SK-N-SH (cell line): Measurements from ENCODE around the gene PER2. TPM values are rescaled to one million over a fixed set of nuclear protein-coding genes. Genes with fewer than 3 reads are reported as not detected.

Source experiments
- CTCF ChIA-PET: fragments of 300-600, 350-600 bp; formaldehyde crosslinking; extraction: SDS; loops from one replicate; lab custom pipeline; 2021; lab: Yijun Ruan, JAX
- POLR2A ChIA-PET: fragments of 350-600 bp; sonication (Branson Sonifier 250); formaldehyde crosslinking; extraction: SDS; loops from one replicate; lab custom pipeline; 2020; ENCODE audit warnings: antibody characterized with exemption, inconsistent platforms; lab: Yijun Ruan, JAX
- DNase-seq: peaks from one replicate; pipeline ENCODE4 v3.0.0; 2012
- H2AFZ ChIP-seq: fragments of 200-600 bp; sonication (generic); 2 replicates; pipeline ENCODE4 v1.8.1; 2016; ENCODE audit warnings: antibody characterized with exemption, mild to moderate bottlenecking, low read depth
- H3F3A ChIP-seq: fragments of 200-600 bp; sonication (generic); replicated peaks from 2 replicates; pipeline ENCODE3; 2016; ENCODE audit warnings: antibody characterized with exemption, mild to moderate bottlenecking; ENCODE audit not compliant: insufficient read depth
- H3K27ac ChIP-seq, 2 experiments: fragments of 200-500 bp in 1 of 2; fragments of 200-600 bp in 1 of 2; sonication (Bioruptor generic) in 1 of 2; sonication (generic), shearing (Covaris generic) in 1 of 2; 2 replicates each; pipeline versions ENCODE4 v1.5.1 to v1.6.1; 2014 to 2016; ENCODE audit warnings: low read depth in 2 of 2, inconsistent platforms in 1 of 2, low read length in 1 of 2, mild to moderate bottlenecking in 1 of 2, mixed read lengths in 1 of 2
- H3K27me3 ChIP-seq: fragments of 200-600 bp; sonication (generic), shearing (Covaris generic); 2 replicates; pipeline ENCODE4 v1.6.1; 2016; ENCODE audit warnings: mixed run types; ENCODE audit not compliant: insufficient read depth
- H3K36me3 ChIP-seq, 2 experiments: fragments of 200-500 bp in 1 of 2; fragments of 200-600 bp in 1 of 2; sonication (Bioruptor generic) in 1 of 2; sonication (generic) in 1 of 2; replicated peaks in 1 of 2; 2 replicates each; pipeline versions ENCODE3 to v1.5.1; 2014 to 2016; ENCODE audit warnings: low read length in 1 of 2, mild to moderate bottlenecking in 1 of 2; ENCODE audit not compliant: insufficient read depth in 2 of 2, control insufficient read depth in 1 of 2
- H3K4me1 ChIP-seq, 2 experiments: fragments of 200-500 bp in 1 of 2; fragments of 200-600 bp in 1 of 2; sonication (Bioruptor generic) in 1 of 2; sonication (generic), shearing (Covaris generic) in 1 of 2; 2 replicates each; pipeline versions ENCODE4 v1.5.1 to v1.6.1; 2014 to 2016; ENCODE audit warnings: low read depth in 1 of 2, low read length in 1 of 2, mixed run types in 1 of 2; ENCODE audit not compliant: insufficient read depth in 2 of 2, control insufficient read depth in 1 of 2
- H3K4me2 ChIP-seq: fragments of 200-600 bp; sonication (generic), shearing (Covaris generic); 2 replicates; pipeline ENCODE4 v1.6.1; 2017; ENCODE audit warnings: mixed run types
- H3K4me3 ChIP-seq, 2 experiments: fragments of 200-500 bp in 1 of 2; fragments of 200-600 bp in 1 of 2; sonication (Bioruptor generic) in 1 of 2; sonication (generic), shearing (Covaris generic) in 1 of 2; 2 replicates each; pipeline versions ENCODE4 v1.5.1 to v1.8.1; 2014 to 2016; ENCODE audit warnings: low read depth in 2 of 2, inconsistent platforms in 1 of 2, low read length in 1 of 2, mild to moderate bottlenecking in 1 of 2, mixed read lengths in 1 of 2, moderate library complexity in 1 of 2
- H3K79me2 ChIP-seq: fragments of 200-600 bp; sonication (generic); 2 replicates; pipeline ENCODE4 v1.8.1; 2017; ENCODE audit warnings: mild to moderate bottlenecking; ENCODE audit not compliant: insufficient read depth
- H3K9ac ChIP-seq: fragments of 200-600 bp; sonication (generic); 2 replicates; pipeline ENCODE4 v1.6.1; 2017; ENCODE audit warnings: mixed run types
- H3K9me2 ChIP-seq: fragments of 200-600 bp; sonication (generic); 2 replicates; pipeline ENCODE4 v1.6.1; 2017; ENCODE audit warnings: mixed run types
- H3K9me3 ChIP-seq: fragments of 200-600 bp; sonication (generic); 2 replicates; pipeline ENCODE4 v1.6.1; 2017; ENCODE audit warnings: mixed run types, mild to moderate bottlenecking, moderate library complexity
- H4K20me1 ChIP-seq: fragments of 200-600 bp; sonication (generic); 2 replicates; pipeline ENCODE4 v1.6.1; 2017; ENCODE audit warnings: mild to moderate bottlenecking, mixed run types; ENCODE audit not compliant: insufficient read depth
- CHD2 ChIP-seq: fragments of 150-350 bp; IDR thresholded peaks from 2 replicates; pipeline ENCODE4 v1.6.1; 2018; ENCODE audit warnings: low read length; ENCODE audit not compliant: partially characterized antibody
- EP300 ChIP-seq, 2 experiments: IDR thresholded peaks; 2 replicates each; pipeline versions ENCODE4 v1.4.0 to v1.6.1; 2012; ENCODE audit warnings: borderline replicate concordance in 1 of 2, low read depth in 1 of 2, low read length in 1 of 2
- EZH2phosphoT487 ChIP-seq: fragments of 200-600 bp; sonication (generic); IDR thresholded peaks from 2 replicates; pipeline ENCODE4 v1.6.1; 2017; ENCODE audit warnings: low read depth, mixed run types, mild to moderate bottlenecking, antibody characterized with exemption, moderate library complexity, borderline replicate concordance
- FOXM1 ChIP-seq: IDR thresholded peaks from 2 replicates; pipeline ENCODE4 v1.4.0; 2012; ENCODE audit warnings: low read depth, mild to moderate bottlenecking
- MEF2A ChIP-seq: IDR thresholded peaks from 2 replicates; pipeline ENCODE4 v1.4.0; 2012; ENCODE audit warnings: low read depth, borderline replicate concordance
- NRF1 ChIP-seq: IDR thresholded peaks from 2 replicates; pipeline ENCODE4 v1.6.1; 2012; ENCODE audit warnings: low read depth, mild to moderate bottlenecking, low read length
- RCOR1 ChIP-seq: fragments of 150-350 bp; IDR thresholded peaks from 2 replicates; pipeline ENCODE4 v1.6.1; 2017; ENCODE audit warnings: antibody characterized with exemption, low read length
- RFX5 ChIP-seq: IDR thresholded peaks from 2 replicates; pipeline ENCODE4 v1.6.1; 2012; ENCODE audit warnings: mild to moderate bottlenecking, improper control_type of control experiment, low read length
- RXRA ChIP-seq: IDR thresholded peaks from 2 replicates; pipeline ENCODE4 v1.4.0; 2012; ENCODE audit warnings: low read depth, mild to moderate bottlenecking, borderline replicate concordance
- SIN3A ChIP-seq: IDR thresholded peaks from 2 replicates; pipeline ENCODE4 v1.6.1; 2012; ENCODE audit warnings: low read depth, mild to moderate bottlenecking, low read length, moderate library complexity, borderline replicate concordance
- SMC3 ChIP-seq: IDR thresholded peaks from 2 replicates; pipeline ENCODE4 v1.6.1; 2012; ENCODE audit warnings: low read depth, low read length, improper control_type of control experiment
- TAF1 ChIP-seq: IDR thresholded peaks from 2 replicates; pipeline ENCODE4 v1.6.1; 2012; ENCODE audit warnings: low read depth, mild to moderate bottlenecking, low read length, moderate library complexity, borderline replicate concordance
- TCF12 ChIP-seq: IDR thresholded peaks from 2 replicates; pipeline ENCODE4 v1.4.0; 2012
- YY1 ChIP-seq: IDR thresholded peaks from 2 replicates; pipeline ENCODE4 v1.4.0; 2012; ENCODE audit warnings: low read depth, mild to moderate bottlenecking
- WGBS: methylation state at CpG from one replicate; pipeline ENCODE4 v1.1.6; 2017; ENCODE audit warnings: low lambda C conversion rate; 5-methylcytosine and 5-hydroxymethylcytosine counted together
- polyA plus RNA-seq, 3 experiments: library from polyadenylated mRNA; depleted of rRNA; stranded (reverse); fragments of >200 nt; gene quantifications; 2 replicates each; pipeline ENCODE4 v1.2.3, GENCODE V29; 2012
- TF ChIP-seq, protein P1 (sequence below): IDR thresholded peaks from 2 replicates; pipeline ENCODE4; 2012
- TF ChIP-seq, protein P2 (sequence below): IDR thresholded peaks from 2 replicates; pipeline ENCODE4 v1.6.1; 2012; ENCODE audit warnings: mild to moderate bottlenecking, low read depth, low read length, moderate library complexity
- TF ChIP-seq, protein P3 (sequence below): fragments of 150-350 bp; IDR thresholded peaks from 2 replicates; pipeline ENCODE4 v1.6.1; 2016; ENCODE audit warnings: mild to moderate bottlenecking, low read depth, low read length
- TF ChIP-seq, protein P4 (sequence below): fragments of 150-350 bp; IDR thresholded peaks from 2 replicates; pipeline ENCODE4 v1.6.1; 2017; ENCODE audit warnings: antibody characterized with exemption, low read length, low read depth, borderline replicate concordance

PER2 gene
- polyA plus RNA-seq, 1 of the 3 experiments (the other 2 are of a cell fraction): 0.82 TPM

DNA sequence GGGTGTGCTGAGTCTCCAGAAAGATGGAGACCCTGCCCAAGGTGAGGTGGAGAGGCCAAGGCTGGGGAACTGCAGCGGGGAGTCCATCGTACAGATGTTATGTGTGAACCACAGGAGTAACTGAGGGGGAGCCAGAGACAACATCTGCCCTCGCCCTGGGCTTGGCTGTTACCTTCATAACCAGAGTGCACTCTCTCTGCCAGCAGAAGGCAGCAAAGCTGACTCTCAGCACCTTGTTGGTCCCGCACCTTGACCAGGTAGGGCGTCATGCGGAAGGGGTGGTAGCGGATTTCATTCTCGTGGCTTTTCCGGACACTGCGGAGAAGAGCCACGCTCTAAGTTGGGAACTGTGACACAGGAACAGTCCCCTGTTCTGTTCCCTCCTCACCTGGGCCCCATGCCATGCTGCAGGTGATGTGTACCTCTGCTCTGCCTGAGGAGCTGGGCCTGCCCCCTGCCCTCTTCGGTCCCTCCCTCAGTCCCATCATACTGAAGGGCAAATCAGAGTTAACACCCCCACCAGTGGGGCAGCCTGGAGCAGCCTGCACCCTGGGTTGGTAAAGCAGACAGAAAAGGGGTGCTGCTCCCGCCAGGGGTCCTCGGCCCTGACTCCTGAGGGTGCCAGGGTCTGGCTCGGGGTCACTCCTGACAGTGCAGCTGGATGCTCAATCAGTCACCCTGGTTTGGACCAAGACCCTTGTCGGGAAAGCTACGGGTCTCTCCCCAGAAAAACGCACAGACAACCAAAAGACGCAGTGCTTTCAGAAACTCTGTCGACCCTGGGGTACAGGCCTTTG, 20.3 kb downstream of the PER2 start:
- H3K4me1 ChIP-seq: peaks cover 0 to 6% of the 10 kb centered on the region in 2 experiments; a peak in 1 of 4 replicates

More for the DNA sequence above, 20.3 kb downstream of the PER2 start:
- 86% methylated on average over 11 of the region's 20 CpGs for WGBS
- no peaks in the 10 kb centered on the region for H3K79me2 ChIP-seq
- TF ChIP-seq RXRA (no peak), EP300 (IDR thresholded peaks at IDR 0.05; ENCODE audit: borderline replicate concordance in 1 of 2, low read depth in 1 of 2, low read length in 1 of 2) (no peak), YY1 (no peak), NRF1 (no peak), TCF12 (no peak), CHD2 (no peak), SIN3A (no peak), RCOR1 (no peak), TAF1 (no peak), FOXM1 (no peak), SMC3 (no peak), RFX5 (no peak), MEF2A (no peak), EZH2phosphoT487 (no peak)
- TF ChIP-seq, protein P1, sequence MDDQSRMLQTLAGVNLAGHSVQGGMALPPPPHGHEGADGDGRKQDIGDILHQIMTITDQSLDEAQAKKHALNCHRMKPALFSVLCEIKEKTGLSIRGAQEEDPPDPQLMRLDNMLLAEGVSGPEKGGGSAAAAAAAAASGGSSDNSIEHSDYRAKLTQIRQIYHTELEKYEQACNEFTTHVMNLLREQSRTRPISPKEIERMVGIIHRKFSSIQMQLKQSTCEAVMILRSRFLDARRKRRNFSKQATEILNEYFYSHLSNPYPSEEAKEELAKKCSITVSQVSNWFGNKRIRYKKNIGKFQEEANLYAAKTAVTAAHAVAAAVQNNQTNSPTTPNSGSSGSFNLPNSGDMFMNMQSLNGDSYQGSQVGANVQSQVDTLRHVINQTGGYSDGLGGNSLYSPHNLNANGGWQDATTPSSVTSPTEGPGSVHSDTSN: no peak
- TF ChIP-seq, protein P2, sequence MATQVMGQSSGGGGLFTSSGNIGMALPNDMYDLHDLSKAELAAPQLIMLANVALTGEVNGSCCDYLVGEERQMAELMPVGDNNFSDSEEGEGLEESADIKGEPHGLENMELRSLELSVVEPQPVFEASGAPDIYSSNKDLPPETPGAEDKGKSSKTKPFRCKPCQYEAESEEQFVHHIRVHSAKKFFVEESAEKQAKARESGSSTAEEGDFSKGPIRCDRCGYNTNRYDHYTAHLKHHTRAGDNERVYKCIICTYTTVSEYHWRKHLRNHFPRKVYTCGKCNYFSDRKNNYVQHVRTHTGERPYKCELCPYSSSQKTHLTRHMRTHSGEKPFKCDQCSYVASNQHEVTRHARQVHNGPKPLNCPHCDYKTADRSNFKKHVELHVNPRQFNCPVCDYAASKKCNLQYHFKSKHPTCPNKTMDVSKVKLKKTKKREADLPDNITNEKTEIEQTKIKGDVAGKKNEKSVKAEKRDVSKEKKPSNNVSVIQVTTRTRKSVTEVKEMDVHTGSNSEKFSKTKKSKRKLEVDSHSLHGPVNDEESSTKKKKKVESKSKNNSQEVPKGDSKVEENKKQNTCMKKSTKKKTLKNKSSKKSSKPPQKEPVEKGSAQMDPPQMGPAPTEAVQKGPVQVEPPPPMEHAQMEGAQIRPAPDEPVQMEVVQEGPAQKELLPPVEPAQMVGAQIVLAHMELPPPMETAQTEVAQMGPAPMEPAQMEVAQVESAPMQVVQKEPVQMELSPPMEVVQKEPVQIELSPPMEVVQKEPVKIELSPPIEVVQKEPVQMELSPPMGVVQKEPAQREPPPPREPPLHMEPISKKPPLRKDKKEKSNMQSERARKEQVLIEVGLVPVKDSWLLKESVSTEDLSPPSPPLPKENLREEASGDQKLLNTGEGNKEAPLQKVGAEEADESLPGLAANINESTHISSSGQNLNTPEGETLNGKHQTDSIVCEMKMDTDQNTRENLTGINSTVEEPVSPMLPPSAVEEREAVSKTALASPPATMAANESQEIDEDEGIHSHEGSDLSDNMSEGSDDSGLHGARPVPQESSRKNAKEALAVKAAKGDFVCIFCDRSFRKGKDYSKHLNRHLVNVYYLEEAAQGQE: no peak
- TF ChIP-seq, protein P3, sequence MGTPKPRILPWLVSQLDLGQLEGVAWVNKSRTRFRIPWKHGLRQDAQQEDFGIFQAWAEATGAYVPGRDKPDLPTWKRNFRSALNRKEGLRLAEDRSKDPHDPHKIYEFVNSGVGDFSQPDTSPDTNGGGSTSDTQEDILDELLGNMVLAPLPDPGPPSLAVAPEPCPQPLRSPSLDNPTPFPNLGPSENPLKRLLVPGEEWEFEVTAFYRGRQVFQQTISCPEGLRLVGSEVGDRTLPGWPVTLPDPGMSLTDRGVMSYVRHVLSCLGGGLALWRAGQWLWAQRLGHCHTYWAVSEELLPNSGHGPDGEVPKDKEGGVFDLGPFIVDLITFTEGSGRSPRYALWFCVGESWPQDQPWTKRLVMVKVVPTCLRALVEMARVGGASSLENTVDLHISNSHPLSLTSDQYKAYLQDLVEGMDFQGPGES: no peak
- TF ChIP-seq, protein P4, sequence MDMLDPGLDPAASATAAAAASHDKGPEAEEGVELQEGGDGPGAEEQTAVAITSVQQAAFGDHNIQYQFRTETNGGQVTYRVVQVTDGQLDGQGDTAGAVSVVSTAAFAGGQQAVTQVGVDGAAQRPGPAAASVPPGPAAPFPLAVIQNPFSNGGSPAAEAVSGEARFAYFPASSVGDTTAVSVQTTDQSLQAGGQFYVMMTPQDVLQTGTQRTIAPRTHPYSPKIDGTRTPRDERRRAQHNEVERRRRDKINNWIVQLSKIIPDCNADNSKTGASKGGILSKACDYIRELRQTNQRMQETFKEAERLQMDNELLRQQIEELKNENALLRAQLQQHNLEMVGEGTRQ: no peak
- no peak overlapping the region for H3K4me3 ChIP-seq
- no peak overlapping the region for H3K4me2 ChIP-seq
- DNase-seq: no peak
- no peak overlapping the region for H3K27ac ChIP-seq
- POLR2A ChIA-PET: no interaction called here
- no peaks in the 10 kb centered on the region for H4K20me1 ChIP-seq
- no peak overlapping the region for H2AFZ ChIP-seq
- H3K9me2 ChIP-seq: no peaks in the 10 kb centered on the region
- CTCF ChIA-PET: interaction anchor here (1.0 to 6.0 kb wide), 2 partner anchors 13 to 410 kb away, joined by 3 to 60 read pairs; no protein-coding TSS in a partner anchor
- no peak overlapping the region for H3K9ac ChIP-seq
- peaks cover 3% of the 10 kb centered on the region for H3F3A ChIP-seq
- H3K27me3 ChIP-seq: no peaks in the 10 kb centered on the region
- no peaks in the 10 kb centered on the region for H3K9me3 ChIP-seq
- peaks cover 3 to 8% of the 10 kb centered on the region in 2 experiments for H3K36me3 ChIP-seq
